Measurements from ENCODE around the gene FCN3.

The FCN3 gene

GRCh38 chr1:27322569-27323240 is 51.9 kb downstream of the FCN3 start:
- no peak for DNase-seq (ENCODE audit: low spot score)
- in situ Hi-C loops (cut with MboI; ENCODE audit: low sequenced_read_pairs, unreplicated experiment), result no loop called here
- TF ChIP-seq, protein P1, sequence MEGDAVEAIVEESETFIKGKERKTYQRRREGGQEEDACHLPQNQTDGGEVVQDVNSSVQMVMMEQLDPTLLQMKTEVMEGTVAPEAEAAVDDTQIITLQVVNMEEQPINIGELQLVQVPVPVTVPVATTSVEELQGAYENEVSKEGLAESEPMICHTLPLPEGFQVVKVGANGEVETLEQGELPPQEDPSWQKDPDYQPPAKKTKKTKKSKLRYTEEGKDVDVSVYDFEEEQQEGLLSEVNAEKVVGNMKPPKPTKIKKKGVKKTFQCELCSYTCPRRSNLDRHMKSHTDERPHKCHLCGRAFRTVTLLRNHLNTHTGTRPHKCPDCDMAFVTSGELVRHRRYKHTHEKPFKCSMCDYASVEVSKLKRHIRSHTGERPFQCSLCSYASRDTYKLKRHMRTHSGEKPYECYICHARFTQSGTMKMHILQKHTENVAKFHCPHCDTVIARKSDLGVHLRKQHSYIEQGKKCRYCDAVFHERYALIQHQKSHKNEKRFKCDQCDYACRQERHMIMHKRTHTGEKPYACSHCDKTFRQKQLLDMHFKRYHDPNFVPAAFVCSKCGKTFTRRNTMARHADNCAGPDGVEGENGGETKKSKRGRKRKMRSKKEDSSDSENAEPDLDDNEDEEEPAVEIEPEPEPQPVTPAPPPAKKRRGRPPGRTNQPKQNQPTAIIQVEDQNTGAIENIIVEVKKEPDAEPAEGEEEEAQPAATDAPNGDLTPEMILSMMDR (IDR thresholded peaks at IDR 0.05; ENCODE audit: borderline replicate concordance, control extremely low read depth, extremely low read depth, insufficient read depth, missing control alignments), result no peak

DNA sequence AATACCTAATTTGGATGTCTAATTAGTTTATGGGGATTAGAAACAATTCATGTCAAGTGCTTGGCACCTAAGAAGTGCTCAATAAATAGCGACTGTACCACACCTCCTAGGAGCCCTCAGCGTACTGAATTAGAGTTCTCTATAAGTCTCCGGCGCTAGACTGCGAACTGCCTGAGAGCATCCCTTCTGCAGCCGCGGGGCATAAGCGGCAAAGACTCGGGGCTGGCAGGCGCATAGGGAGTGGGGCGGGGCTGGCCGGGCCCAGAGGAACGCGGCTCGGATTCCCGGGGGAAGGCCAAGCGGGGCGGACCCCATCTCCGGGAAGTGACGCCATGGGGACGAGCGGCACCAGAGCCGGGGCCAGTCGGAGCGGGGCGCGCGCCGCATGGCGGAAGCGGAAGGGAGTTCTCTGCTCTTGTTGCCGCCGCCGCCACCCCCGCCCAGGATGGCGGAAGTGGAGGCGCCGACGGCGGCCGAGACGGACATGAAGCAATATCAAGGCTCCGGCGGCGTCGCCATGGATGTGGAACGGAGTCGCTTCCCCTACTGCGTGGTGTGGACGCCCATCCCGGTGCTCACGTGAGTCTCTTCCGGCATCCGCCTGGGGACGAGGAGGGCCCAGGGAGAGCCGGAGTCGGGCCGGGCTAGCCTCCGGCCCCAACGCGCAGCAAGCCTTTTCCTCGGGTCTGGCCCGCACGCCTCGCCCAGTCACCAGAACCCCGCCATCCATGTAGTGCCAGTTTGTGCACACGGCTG is 52.6 kb downstream of the FCN3 start, which contains the start of gene TMEM222:
Gene TMEM222 (plus strand): TSS at position 351 of the 756 bp plus-strand sequence. CDS start 35 bp downstream, at position 386.
- in situ Hi-C loops (cut with MboI; ENCODE audit: low sequenced_read_pairs, unreplicated experiment), result no loop called here
- TF ChIP-seq, protein P1 (IDR thresholded peaks at IDR 0.05; ENCODE audit: borderline replicate concordance, control extremely low read depth, extremely low read depth, insufficient read depth, missing control alignments), result no peak
- peak; percentile 99 for DNase-seq (ENCODE audit: low spot score)
